ENCODE data around the gene SMIM24. TPM values are rescaled to one million over a fixed set of nuclear protein-coding genes. Genes with fewer than 3 reads are reported as not detected.
A peak's percentile ranks its signal among the peaks of the same experiment; 100 is the strongest.

SMIM24 gene
- total RNA-seq, 1 experiment from 2014 or later: 1.9 TPM

DNA sequence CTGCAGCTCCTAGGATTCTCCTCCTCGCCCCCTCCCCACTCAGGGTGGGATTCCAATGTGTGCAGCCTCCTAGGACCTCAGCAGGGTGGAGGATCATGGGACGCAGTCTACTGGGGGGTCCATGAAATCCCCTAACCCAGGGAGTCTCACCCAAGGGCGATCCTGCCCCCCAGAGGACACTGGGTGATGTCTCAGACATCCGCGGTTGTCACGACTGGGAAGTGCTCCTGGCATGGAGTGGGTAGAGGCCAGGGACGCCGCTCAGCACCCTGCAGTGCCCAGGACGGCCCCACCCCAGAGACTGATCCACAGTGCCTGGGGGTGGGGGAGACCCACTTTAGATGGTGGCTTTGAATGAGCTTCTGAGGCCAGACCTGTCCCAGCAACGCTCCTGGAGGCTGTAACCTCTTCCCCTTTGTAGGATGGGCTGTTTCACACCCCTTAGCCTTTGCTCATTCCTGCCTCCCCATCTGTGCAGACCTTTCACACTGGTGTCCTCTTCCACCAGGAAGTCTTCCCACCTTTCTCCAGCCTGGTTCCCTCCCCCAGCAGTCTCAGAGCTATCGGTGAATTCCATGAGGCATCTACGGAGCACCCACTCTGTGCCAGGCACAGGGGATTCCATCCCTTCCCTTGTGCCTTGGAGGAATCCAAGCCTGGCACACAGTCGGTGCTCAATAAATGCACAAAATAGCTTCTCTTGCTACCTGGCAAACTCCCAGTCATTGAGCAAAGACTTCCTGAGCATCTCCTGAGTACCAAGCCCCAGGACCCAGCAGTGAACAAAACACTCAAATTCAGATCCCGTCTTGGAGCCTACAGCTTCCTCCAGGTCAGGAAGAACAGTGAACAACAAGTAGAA, 10.5 kb downstream of the SMIM24 start:
- Histone ChIP-seq H3K79me2 (ENCODE audit: insufficient read depth, low read length) (no peaks in the 10 kb centered on the region), H4K5ac (ENCODE audit: insufficient read length, low read depth, low read length) (no peak overlapping the region), H4K8ac (replicated peaks; ENCODE audit: insufficient read length, low read depth, low read length) (no peak overlapping the region), H3T11ph (ENCODE audit: low read length) (no peak overlapping the region), H3K23me2 (ENCODE audit: insufficient read length, low read depth, low read length, poor library complexity, severe bottlenecking) (no peaks in the 10 kb centered on the region), H4K91ac (ENCODE audit: insufficient read length, low read depth, low read length) (no peak overlapping the region), H3K9me3 (ENCODE audit: control insufficient read depth, low read depth, low read length) (no peaks in the 10 kb centered on the region), H3K4me1 (ENCODE audit: insufficient read depth, low read length) (no peaks in the 10 kb centered on the region), H3K4ac (ENCODE audit: low read depth, low read length) (no peak overlapping the region), H3K27ac (ENCODE audit: insufficient read length, low read depth, low read length) (no peak overlapping the region), H4K20me1 (ENCODE audit: control insufficient read depth, insufficient read depth, insufficient read length) (no peaks in the 10 kb centered on the region), H2BK120ac (ENCODE audit: low read depth, low read length, poor library complexity, severe bottlenecking) (no peak overlapping the region), H3K14ac (ENCODE audit: insufficient read depth, low read length) (no peak overlapping the region), H3K79me1 (ENCODE audit: insufficient read depth, low read depth, low read length, poor library complexity, severe bottlenecking) (no peaks in the 10 kb centered on the region), H2AK5ac (ENCODE audit: insufficient read length, low read length) (no peak overlapping the region), H3K27me3 (ENCODE audit: insufficient read depth, low read length) (peaks cover 6% of the 10 kb centered on the region; the same call in 1 of the 2 replicates), H2AFZ (ENCODE audit: low read length) (no peak overlapping the region), H2BK5ac (ENCODE audit: insufficient read length, low read length) (no peak overlapping the region), H3K9ac (ENCODE audit: extremely low read depth, insufficient read length, low read length) (no peak overlapping the region), H3K4me2 (ENCODE audit: insufficient read depth, insufficient read length, low read length) (no peak overlapping the region), H3K18ac (ENCODE audit: insufficient read length, low read depth, low read length) (no peak overlapping the region), H3K56ac (ENCODE audit: insufficient read length, low read depth, low read length) (no peak overlapping the region), H2BK20ac (ENCODE audit: low read depth, low read length, poor library complexity, severe bottlenecking) (no peak overlapping the region), H2BK12ac (ENCODE audit: insufficient read length, low read depth, low read length) (no peak overlapping the region), H2BK15ac (ENCODE audit: low read depth, low read length) (no peak overlapping the region), H3K23ac (ENCODE audit: insufficient read length, low read depth, low read length) (no peak overlapping the region)
- Mint-ChIP-seq H3K36me3 (ENCODE audit: insufficient read depth in 1 of 3, low read depth in 3 of 3) (peaks cover 0 to 4% (median 0%) of the 10 kb centered on the region in 3 experiments; a peak in 2 of 7 replicates), H3K4me1 (peaks cover 4 to 10% of the 10 kb centered on the region in 2 experiments; a peak in 3 of 4 replicates), H3K9me3 (peaks cover 11 to 17% of the 10 kb centered on the region in 2 experiments), H3K27me3 (ENCODE audit: low read depth) (peaks cover 62% of the 10 kb centered on the region), H3K27ac (peak overlapping the region in 1 of 3 experiments; percentile 13; a peak in 1 of 7 replicates), H3K4me3 (no peak overlapping the region)
- no CpG with 5 or more reads among the region's 14 CpGs for WGBS (ENCODE audit: extremely low coverage, insufficient read length, low lambda C conversion rate)
- DNase-seq: no peak
- TF ChIP-seq, protein P1, sequence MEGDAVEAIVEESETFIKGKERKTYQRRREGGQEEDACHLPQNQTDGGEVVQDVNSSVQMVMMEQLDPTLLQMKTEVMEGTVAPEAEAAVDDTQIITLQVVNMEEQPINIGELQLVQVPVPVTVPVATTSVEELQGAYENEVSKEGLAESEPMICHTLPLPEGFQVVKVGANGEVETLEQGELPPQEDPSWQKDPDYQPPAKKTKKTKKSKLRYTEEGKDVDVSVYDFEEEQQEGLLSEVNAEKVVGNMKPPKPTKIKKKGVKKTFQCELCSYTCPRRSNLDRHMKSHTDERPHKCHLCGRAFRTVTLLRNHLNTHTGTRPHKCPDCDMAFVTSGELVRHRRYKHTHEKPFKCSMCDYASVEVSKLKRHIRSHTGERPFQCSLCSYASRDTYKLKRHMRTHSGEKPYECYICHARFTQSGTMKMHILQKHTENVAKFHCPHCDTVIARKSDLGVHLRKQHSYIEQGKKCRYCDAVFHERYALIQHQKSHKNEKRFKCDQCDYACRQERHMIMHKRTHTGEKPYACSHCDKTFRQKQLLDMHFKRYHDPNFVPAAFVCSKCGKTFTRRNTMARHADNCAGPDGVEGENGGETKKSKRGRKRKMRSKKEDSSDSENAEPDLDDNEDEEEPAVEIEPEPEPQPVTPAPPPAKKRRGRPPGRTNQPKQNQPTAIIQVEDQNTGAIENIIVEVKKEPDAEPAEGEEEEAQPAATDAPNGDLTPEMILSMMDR (conservative IDR thresholded peaks at IDR 0.05): no peak

Measured in H9 (cell line).